GM12878 (cell line): ENCODE data around the gene NEDD8. TPM values are rescaled to one million over a fixed set of nuclear protein-coding genes. Genes with fewer than 3 reads are reported as not detected.

Experiments
- ATAC-seq: fragments of 200-7000 bp; cut with Tn5 transposase; 3 replicates; pipeline ENCODE4 v1.9.1; 2020; ENCODE audit warnings: mild to moderate bottlenecking, moderate library complexity
- BruUV-seq: library from RNA; stranded (reverse); fragments of 400-500 nt; replicated peaks from 2 replicates; lab custom pipeline; 2021; lab: Mats Ljungman, UMichigan
- CTCF ChIA-PET: fragments of 300-600 bp; sonication (Branson Sonifier 250); formaldehyde crosslinking; extraction: SDS; loops from one replicate; lab custom pipeline; 2021; ENCODE audit warnings: inconsistent platforms; lab: Yijun Ruan, JAX
- POLR2A ChIA-PET: fragments of 350-600 bp; formaldehyde crosslinking; extraction: SDS; loops from one replicate; lab custom pipeline; 2021; ENCODE audit warnings: inconsistent platforms; lab: Charles Lee
- RAD21 ChIA-PET: fragments of 300-600 bp; sonication (Branson Sonifier 250); formaldehyde crosslinking; loops from one replicate; lab custom pipeline; 2023; ENCODE audit warnings: antibody characterized with exemption; ENCODE audit not compliant: unreplicated experiment; lab: Charles Lee
- SMC1A ChIA-PET: fragments of 300-600 bp; sonication (Branson Sonifier 250); formaldehyde crosslinking; loops from one replicate; lab custom pipeline; 2023; ENCODE audit not compliant: unreplicated experiment, uncharacterized antibody; lab: Charles Lee
- DNase-seq: peaks from one replicate; pipeline ENCODE4 v3.0.0-alpha.2; 2011; ENCODE audit warnings: low read depth, low spot score
- FAIRE-seq: peaks from 3 replicates; lab custom pipeline; 2011; peaks lifted over from hg19 to GRCh38; lab: Jason Lieb, UNC
- H2AFZ ChIP-seq: 2 replicates; pipeline ENCODE4 v1.6.0; 2011; ENCODE audit warnings: low read depth, low read length, control low read depth; ENCODE audit not compliant: control insufficient read depth
- H3K27ac ChIP-seq: 2 replicates; pipeline ENCODE4 v1.5.1; 2011; ENCODE audit warnings: control low read depth; ENCODE audit not compliant: control insufficient read depth, insufficient read depth
- H3K27me3 ChIP-seq, 2 experiments: replicated peaks in 1 of 2; 2 replicates each; pipeline versions ENCODE4 v1.6.0 to v1.6.1; 2011; ENCODE audit warnings: low read length in 1 of 2; ENCODE audit not compliant: control insufficient read depth in 2 of 2, insufficient read depth in 2 of 2
- H3K36me3 ChIP-seq, 2 experiments: 2 replicates each; pipeline ENCODE4 v1.5.1; 2011; ENCODE audit warnings: low read length in 1 of 2; ENCODE audit not compliant: control insufficient read depth in 2 of 2, insufficient read depth in 2 of 2
- H3K4me1 ChIP-seq: 2 replicates; pipeline ENCODE4 v1.6.1; 2011; ENCODE audit warnings: mild to moderate bottlenecking, low read length, moderate library complexity, mixed read lengths; ENCODE audit not compliant: control insufficient read depth, insufficient read depth
- H3K4me2 ChIP-seq: 2 replicates; pipeline ENCODE4 v1.6.0; 2011; ENCODE audit warnings: control low read depth; ENCODE audit not compliant: control insufficient read depth, insufficient read depth
- H3K4me3 ChIP-seq: fragments of 200-600 bp; sonication (generic); 2 replicates; pipeline ENCODE4 v1.5.1; 2016
- H3K79me2 ChIP-seq: 2 replicates; pipeline ENCODE4 v1.6.0; 2011; ENCODE audit warnings: low read length; ENCODE audit not compliant: control insufficient read depth, insufficient read depth
- H3K9ac ChIP-seq: 2 replicates; pipeline ENCODE4 v1.8.0; 2011; ENCODE audit warnings: low read length, control low read depth, mixed read lengths; ENCODE audit not compliant: control insufficient read depth, insufficient read depth
- H3K9me3 ChIP-seq: replicated peaks from 3 replicates; pipeline ENCODE4 v1.5.1; 2011; ENCODE audit warnings: mild to moderate bottlenecking, low read length; ENCODE audit not compliant: control insufficient read depth, insufficient read depth
- H4K20me1 ChIP-seq: 2 replicates; pipeline ENCODE4 v1.6.0; 2011; ENCODE audit not compliant: control insufficient read depth, insufficient read depth
- BHLHE40 ChIP-seq, 2 experiments: fragments of 450-650 bp in 1 of 2; IDR thresholded peaks; 2 replicates each; pipeline ENCODE4 v1.6.1; 2011 to 2017; ENCODE audit warnings: low read depth in 2 of 2, borderline replicate concordance in 1 of 2, improper control_type of control experiment in 1 of 2, low read length in 1 of 2, mild to moderate bottlenecking in 1 of 2
- CUX1 ChIP-seq: IDR thresholded peaks from 2 replicates; pipeline ENCODE4 v1.6.1; 2012; ENCODE audit warnings: improper control_type of control experiment, low read depth, low read length; ENCODE audit not compliant: insufficient replicate concordance
- ESRRA ChIP-seq: IDR thresholded peaks from 2 replicates; pipeline ENCODE4 v1.6.1; 2012; ENCODE audit warnings: mild to moderate bottlenecking, low read length, improper control_type of control experiment
- FOS ChIP-seq: IDR thresholded peaks from 3 replicates; pipeline ENCODE4 v1.6.1; 2011; ENCODE audit warnings: borderline replicate concordance; ENCODE audit not compliant: insufficient read length; ENCODE audit errors: extremely low read depth
- FOXK2 ChIP-seq: fragments of 450-650 bp; IDR thresholded peaks from 2 replicates; pipeline ENCODE4 v1.6.1; 2017; ENCODE audit warnings: mild to moderate bottlenecking, moderate library complexity
- JUND ChIP-seq: IDR thresholded peaks from 2 replicates; pipeline ENCODE4 v1.6.1; 2012; ENCODE audit warnings: low read depth, mild to moderate bottlenecking, low read length, improper control_type of control experiment, moderate library complexity
- RFX5 ChIP-seq: IDR thresholded peaks from 2 replicates; pipeline ENCODE4 v1.6.1; 2011; ENCODE audit warnings: low read depth, low read length, improper control_type of control experiment
- SP1 ChIP-seq: IDR thresholded peaks from one replicate; pipeline ENCODE4 v1.6.1; 2011; ENCODE audit warnings: low read depth, low read length
- whole genome bisulfite sequencing: methylation state at CpG from one replicate; pipeline ENCODE4 v1.1.6; 2016; ENCODE audit warnings: low lambda C conversion rate; ENCODE audit not compliant: insufficient replicate concordance, insufficient coverage; ENCODE audit errors: missing lambda C conversion rate; 5-methylcytosine and 5-hydroxymethylcytosine counted together
- in situ Hi-C: fragments of 300-500 bp; cut with MboI; formaldehyde crosslinking; loops from 9 replicates; pipeline ENCODE4 v1.14.3; 2018; ENCODE audit warnings: mixed read lengths
- intact Hi-C: fragments of 100-400 bp; cut with micrococcal nuclease; formaldehyde crosslinking; loops from one replicate; pipeline ENCODE4 v1.14.2; 2022; ENCODE audit not compliant: unreplicated experiment
- polyA plus RNA-seq, 11 experiments: library from polyadenylated mRNA; depleted of rRNA in 4 of 11; unstranded in 6 of 11; stranded (reverse) in 5 of 11; fragments of >200 nt; fragmentation: Nextera tagmentation in 4 of 11; fragmentation: Illumina TruSeq in 1 of 11; extraction: Ambion mirVana in 4 of 11; extraction: Trizol in 1 of 11; gene quantifications; 1 replicate in 1 of 11; 2 replicates in 10 of 11; pipeline versions ENCODE4 v1.2.1 to v1.2.3, GENCODE V29; 2011 to 2016; ENCODE audit warnings: inconsistent platforms in 2 of 11, missing spikeins in 2 of 11, low read depth in 1 of 11
- total RNA-seq, 4 experiments: library from RNA; depleted of rRNA in 3 of 4; stranded (reverse); fragments of >200 nt in 3 of 4; fragmentation: Illumina TruSeq in 1 of 4; extraction: Trizol in 1 of 4; gene quantifications; 2 replicates each; pipeline versions ENCODE4 v1.2.1 to v1.2.3, GENCODE V29; 2013 to 2021
- TF ChIP-seq, protein P1 (sequence below): fragments of 450-650 bp; IDR thresholded peaks from 2 replicates; pipeline ENCODE4 v1.6.1; 2014; ENCODE audit warnings: mild to moderate bottlenecking

The NEDD8 gene
- total and polyA plus RNA-seq, 10 of the 15 experiments (the other 5 are each of a cell fraction or from before 2014, with no cell fraction given): 164 to 991 (median 300) TPM

- TF ChIP-seq RFX5: no peak
- TF ChIP-seq FOXK2: no peak
- TF ChIP-seq JUND: no peak
- TF ChIP-seq, all 136 proteins: peak for 0
Observed at GRCh38 chr14:24213866-24214662, 18.1 kb downstream of the NEDD8 start (continued).

- Histone ChIP-seq H3K27me3 (no peaks in the 10 kb centered on the region), H3K9me3 (no peaks in the 10 kb centered on the region), H3K27ac (peak within 1 kb of the TSS; percentile 89), H3K9ac (peak within 1 kb of the TSS; percentile 91), H3K79me2 (peaks cover 19% of the 10 kb centered on the region), H3K36me3 (peaks cover 4 to 23% of the 10 kb centered on the region in 2 experiments), H2AFZ (peak within 1 kb of the TSS; percentile 69), H3K4me2 (peak within 1 kb of the TSS; percentile 85), H3K4me3 (peak within 1 kb of the TSS; percentile 73), H3K4me1 (peaks cover 15% of the 10 kb centered on the region), H4K20me1 (no peaks in the 10 kb centered on the region)
- ChIA-PET CTCF (interaction anchor here (0.6 to 6.3 kb wide), 22 partner anchors 13 to 218 kb away, joined by 3 to 54 read pairs (median 4); partner anchors contain the start of genes CIDEB, IPO4, IRF9 and PSME2), SMC1A (interaction anchor here (0.8 to 2.1 kb wide), 17 partner anchors 10 to 891 kb away, joined by 3 to 8 read pairs (median 4); partner anchors contain the start of genes DCAF11, IRF9, NRL and RABGGTA), RAD21 (interaction anchor here (0.7 to 3.6 kb wide), 10 partner anchors 8 to 104 kb away, joined by 3 to 23 read pairs (median 8); partner anchors contain the start of genes CIDEB, IPO4, IRF9 and TINF2), POLR2A (interaction anchor here (0.7 to 4.3 kb wide), 26 partner anchors 18 to 132 kb away, joined by 3 to 50 read pairs (median 4); partner anchors contain the start of genes DCAF11, EMC9, IPO4 and IRF9)
- under 1% methylated on average over 53 of the region's 53 CpGs for WGBS
- intact Hi-C loops (loop anchor here (1.0 to 10.0 kb wide), 4 partner anchors 17 to 198 kb away; partner anchors contain the start of genes GMPR2 and NEDD8), in situ Hi-C loops (no loop called here)
- peak; percentile 88 for ATAC-seq
- no TSS peak for BruUV-seq
- FAIRE-seq: peak; percentile 98
- DNase-seq: peak; percentile 92
- TF ChIP-seq BHLHE40 (IDR thresholded peaks at IDR 0.05; ENCODE audit: borderline replicate concordance in 1 of 2, low read depth in 2 of 2, low read length in 1 of 2) (peak; percentile 95 to 98), ESRRA (no peak), FOS (no peak), SP1 (peak; percentile 88), CUX1 (no peak)
- TF ChIP-seq, protein P1, sequence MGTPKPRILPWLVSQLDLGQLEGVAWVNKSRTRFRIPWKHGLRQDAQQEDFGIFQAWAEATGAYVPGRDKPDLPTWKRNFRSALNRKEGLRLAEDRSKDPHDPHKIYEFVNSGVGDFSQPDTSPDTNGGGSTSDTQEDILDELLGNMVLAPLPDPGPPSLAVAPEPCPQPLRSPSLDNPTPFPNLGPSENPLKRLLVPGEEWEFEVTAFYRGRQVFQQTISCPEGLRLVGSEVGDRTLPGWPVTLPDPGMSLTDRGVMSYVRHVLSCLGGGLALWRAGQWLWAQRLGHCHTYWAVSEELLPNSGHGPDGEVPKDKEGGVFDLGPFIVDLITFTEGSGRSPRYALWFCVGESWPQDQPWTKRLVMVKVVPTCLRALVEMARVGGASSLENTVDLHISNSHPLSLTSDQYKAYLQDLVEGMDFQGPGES: peak; percentile 65; the same call in 1 of the 2 replicates
Observed at GRCh38 chr14:24212924-24213865, 19.0 kb downstream of the NEDD8 start, which contains the start of gene CHMP4A. CHMP4A (minus strand) TSS chr14:24213488; CDS start chr14:24213439, 49 bp downstream.
